GM12875 (cell line): Measurements from ENCODE around the gene LY6G5C.

ENCODE experiments used
- H3K4me3 ChIP-seq: one replicate; pipeline ENCODE4 v1.5.1; 2011; ENCODE audit warnings: low read depth, low read length, control low read depth
- TF ChIP-seq, protein P1 (sequence below): IDR thresholded peaks from 2 replicates; pipeline ENCODE4 v1.5.1; 2011; ENCODE audit warnings: low read depth, mild to moderate bottlenecking, control low read depth, inconsistent platforms, low read length, moderate library complexity, borderline replicate concordance; ENCODE audit not compliant: insufficient read depth

LY6G5C gene

GRCh38 chr6:31705931-31706330 is 25.1 kb upstream of the LY6G5C start:
- TF ChIP-seq, protein P1, sequence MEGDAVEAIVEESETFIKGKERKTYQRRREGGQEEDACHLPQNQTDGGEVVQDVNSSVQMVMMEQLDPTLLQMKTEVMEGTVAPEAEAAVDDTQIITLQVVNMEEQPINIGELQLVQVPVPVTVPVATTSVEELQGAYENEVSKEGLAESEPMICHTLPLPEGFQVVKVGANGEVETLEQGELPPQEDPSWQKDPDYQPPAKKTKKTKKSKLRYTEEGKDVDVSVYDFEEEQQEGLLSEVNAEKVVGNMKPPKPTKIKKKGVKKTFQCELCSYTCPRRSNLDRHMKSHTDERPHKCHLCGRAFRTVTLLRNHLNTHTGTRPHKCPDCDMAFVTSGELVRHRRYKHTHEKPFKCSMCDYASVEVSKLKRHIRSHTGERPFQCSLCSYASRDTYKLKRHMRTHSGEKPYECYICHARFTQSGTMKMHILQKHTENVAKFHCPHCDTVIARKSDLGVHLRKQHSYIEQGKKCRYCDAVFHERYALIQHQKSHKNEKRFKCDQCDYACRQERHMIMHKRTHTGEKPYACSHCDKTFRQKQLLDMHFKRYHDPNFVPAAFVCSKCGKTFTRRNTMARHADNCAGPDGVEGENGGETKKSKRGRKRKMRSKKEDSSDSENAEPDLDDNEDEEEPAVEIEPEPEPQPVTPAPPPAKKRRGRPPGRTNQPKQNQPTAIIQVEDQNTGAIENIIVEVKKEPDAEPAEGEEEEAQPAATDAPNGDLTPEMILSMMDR: no peak
- H3K4me3 ChIP-seq: no peak overlapping the region

DNA sequence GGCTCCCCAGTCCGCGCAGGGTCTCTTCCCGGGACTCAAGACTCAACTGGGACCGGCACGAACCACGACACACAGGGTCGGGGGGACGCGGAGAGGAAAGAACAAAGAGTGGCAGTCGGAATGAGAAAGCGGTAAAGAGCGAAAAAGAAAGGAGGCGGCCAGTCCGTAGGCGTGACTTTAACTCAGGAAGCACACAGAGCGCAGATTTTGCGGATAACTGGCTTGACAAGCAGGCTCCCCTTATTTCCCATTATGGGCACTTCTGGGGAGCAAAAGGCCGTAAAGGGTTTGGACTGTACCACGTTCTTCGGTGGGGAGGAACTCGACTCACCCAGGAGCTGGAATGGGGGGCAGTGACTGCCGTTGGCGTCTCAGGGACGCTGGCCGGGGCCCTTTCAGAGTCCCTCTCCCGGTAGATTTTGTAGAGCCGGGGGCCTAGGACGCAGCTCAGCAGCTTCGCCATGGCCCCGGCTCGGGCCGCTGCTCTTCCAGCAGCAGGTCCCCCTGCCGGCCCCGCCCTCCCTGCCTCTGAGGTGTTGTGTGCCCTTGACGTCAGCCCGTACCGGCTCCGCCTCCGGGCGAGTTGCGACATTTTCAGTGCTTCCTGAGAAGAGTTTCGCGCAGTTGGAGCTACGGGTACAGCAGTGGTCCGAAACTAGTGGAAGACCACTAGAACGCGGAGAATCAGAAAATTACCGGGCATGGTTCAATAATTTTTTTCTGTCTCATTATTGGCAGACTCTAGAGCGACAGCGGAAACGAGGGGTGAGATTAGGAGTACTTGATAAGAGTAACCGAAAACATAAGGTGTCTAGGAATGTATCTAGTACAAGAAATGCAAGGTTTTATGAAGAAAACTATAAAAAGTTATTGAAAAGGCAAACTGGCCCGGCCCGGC is 22.2 kb upstream of the LY6G5C start, which contains the start of gene ABHD16A:
ABHD16A (minus strand) TSS at position 506 of the 898 bp plus-strand sequence; CDS start at position 463, 43 bp downstream.
- peak within 1 kb of the TSS; percentile 62 for H3K4me3 ChIP-seq
- TF ChIP-seq, protein P1: no peak

DNA sequence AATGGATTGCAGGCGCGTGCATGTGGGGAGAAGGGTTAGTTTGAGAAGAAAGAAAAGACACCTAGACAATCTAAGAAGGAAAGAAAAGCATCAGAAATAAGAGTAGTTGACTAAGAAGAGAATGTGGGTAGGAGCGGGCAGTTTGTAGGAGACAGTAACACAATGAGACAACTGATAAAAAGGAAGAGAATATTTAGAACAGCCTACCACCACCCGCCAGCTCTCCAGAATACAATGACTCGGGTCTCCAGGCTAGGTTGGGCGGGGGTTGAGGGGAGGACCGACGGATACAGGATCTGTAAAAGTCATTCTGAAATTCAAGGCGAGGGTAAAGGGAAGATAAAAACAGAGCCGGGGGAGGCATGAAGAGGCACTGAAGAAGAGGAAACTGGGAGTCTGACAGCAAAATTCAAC is 21.5 kb upstream of the LY6G5C start:
- TF ChIP-seq, protein P1: no peak
- peak overlapping the region; percentile 62 for H3K4me3 ChIP-seq

- H3K4me3 ChIP-seq: peak overlapping the region; percentile 62
- TF ChIP-seq, protein P1: no peak
Measured at GRCh38 chr6:31701666-31702404, 21.0 kb upstream of the LY6G5C start.

DNA sequence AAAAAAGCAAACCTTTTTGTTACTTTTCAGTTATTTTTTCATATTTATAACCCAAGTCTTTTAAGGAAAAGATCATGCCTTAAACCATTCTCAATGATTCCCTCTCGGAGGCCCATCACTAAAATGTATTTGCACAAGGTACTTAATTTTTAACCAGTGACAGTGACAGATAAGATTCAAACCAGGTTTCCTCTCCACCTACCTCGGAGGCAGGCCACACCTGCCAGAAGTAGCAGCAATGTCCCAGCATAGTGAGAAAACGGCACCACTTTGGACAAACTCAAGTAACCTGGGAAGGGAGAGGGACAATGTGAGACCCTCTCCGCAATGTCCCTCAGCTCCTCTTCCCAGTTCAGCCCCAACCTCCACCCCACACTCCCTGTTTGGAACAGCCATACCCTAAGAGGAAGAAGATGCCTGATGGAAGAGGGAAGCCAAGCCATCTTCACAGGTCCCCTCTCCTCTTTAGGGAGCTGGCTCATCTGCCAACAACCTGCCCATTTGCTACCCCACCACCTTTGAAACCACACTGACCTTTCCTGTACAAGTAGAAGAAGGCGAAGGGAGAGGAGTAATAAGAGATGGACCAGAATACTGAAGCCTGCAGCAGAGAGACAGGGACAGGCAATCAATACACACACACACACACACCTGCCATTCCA is 20.0 kb upstream of the LY6G5C start:
- no peak overlapping the region for H3K4me3 ChIP-seq

GRCh38 chr6:31697555-31697954 is 16.7 kb upstream of the LY6G5C start:
- TF ChIP-seq, protein P1: no peak
- no peak overlapping the region for H3K4me3 ChIP-seq

More for the DNA sequence above, 20.0 kb upstream of the LY6G5C start:
- TF ChIP-seq, protein P1: no peak
